Amniotic epithelial cell (primary cell): ENCODE results near the gene CSRNP3.

Experiments
- DNase-seq: peaks from one replicate; pipeline ENCODE4 v3.0.0-alpha.2; 2010; ENCODE audit warnings: low read depth

Gene CSRNP3, protein sequence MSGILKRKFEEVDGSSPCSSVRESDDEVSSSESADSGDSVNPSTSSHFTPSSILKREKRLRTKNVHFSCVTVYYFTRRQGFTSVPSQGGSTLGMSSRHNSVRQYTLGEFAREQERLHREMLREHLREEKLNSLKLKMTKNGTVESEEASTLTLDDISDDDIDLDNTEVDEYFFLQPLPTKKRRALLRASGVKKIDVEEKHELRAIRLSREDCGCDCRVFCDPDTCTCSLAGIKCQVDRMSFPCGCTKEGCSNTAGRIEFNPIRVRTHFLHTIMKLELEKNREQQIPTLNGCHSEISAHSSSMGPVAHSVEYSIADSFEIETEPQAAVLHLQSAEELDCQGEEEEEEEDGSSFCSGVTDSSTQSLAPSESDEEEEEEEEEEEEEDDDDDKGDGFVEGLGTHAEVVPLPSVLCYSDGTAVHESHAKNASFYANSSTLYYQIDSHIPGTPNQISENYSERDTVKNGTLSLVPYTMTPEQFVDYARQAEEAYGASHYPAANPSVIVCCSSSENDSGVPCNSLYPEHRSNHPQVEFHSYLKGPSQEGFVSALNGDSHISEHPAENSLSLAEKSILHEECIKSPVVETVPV

DNA sequence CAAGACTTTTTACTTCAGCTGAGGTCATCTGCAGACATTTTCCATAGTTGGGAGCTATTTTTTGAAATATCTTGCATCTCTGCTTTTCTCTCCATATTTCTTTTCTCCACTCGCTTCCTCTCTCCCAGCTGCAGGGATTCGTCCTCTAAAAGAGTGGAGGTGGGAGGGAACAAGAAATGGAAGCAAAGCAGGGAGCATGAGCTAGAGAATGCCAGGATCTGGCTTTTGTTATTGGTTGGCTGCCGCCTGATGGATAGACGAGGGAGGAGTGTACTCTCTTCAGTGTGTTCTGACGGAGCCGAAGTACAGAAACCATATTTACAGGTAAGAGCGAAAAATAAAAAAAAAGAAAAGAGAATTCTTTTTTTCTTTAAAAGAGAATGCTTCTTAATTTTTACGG, at the start of gene CSRNP3:
Gene CSRNP3, plus strand, starts transcription at position 282 of the 400 bp plus-strand sequence. CDS start 125,368 bp downstream, outside the sequence.
- peak; percentile 87 for DNase-seq

DNA sequence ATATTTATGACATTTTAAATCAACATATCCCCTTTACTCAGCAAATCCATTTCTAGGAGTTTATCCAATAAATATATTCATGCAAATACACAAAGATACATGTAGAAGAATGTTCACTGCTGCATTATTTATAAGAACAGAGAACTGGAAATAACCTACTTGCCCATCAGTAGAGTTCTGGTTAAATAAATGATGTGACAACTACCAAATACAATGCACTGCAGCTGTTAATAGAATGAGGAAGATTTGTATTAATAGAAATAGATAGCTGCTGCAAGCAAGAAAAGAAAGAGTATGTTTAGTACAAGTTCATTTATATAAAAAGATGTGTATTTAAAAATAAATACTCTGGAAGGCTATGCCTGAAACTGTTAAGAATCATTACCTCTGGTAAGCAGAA, 49.3 kb upstream of the CSRNP3 start:
- DNase-seq = no peak

DNA sequence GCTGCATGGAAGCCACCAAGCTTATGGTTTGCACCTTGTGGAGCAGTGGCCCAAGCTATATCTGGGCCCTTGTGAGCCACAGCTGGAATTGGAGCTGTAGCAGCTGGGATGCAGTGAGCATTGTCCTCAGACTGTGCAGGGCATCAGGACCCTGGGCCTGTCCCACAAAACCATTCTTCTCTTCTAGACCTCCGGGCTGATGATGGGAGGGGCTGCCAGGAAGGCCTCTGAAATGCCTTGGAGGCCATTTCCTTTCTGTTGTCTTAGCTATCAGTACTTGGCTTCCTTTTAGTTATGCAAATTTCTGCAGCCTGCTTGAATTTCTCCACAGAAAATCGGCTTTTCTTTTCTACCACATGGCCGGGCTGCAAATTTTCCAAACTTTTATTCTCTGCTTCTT, 46.4 kb upstream of the CSRNP3 start:
- DNase-seq = no peak

DNA sequence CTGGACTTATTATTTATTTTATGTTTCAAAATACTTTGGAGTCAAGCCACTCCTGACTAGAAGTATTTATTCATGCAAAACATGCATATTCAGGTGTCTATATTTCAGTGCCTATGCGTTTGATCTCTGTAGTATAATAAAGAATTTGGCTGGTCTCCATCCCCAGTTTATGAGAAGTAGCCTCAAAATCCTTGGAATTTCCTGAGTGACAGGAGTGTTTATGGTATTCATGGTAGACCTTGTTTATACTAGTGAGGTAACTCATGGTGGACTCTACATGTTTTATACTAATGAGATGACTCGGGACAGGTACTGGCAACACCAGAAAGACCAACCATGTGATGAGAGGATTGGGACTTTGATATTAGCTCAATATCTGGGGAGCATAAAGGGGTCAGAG, 43.9 kb upstream of the CSRNP3 start:
- DNase-seq = no peak

DNA sequence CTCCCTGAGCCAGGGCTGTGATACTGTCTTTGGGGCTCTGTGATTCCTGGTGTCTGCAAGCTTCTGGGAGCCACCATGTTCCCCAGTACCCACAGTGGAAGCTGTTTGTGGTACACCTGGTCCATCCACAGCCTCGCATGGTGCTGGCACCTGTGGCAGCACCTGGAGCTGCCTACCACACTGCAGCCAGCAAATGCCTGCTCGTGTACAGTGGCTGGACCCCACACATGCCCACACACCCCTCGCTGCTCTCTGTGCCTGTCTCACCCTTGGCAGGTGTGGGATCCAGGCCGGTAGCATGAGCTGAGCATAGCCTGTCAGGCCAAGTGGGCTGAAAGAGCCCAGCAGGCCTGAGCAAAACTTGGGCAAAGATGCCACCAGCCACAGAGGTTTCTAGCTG, 41.8 kb upstream of the CSRNP3 start:
- DNase-seq = no peak

DNA sequence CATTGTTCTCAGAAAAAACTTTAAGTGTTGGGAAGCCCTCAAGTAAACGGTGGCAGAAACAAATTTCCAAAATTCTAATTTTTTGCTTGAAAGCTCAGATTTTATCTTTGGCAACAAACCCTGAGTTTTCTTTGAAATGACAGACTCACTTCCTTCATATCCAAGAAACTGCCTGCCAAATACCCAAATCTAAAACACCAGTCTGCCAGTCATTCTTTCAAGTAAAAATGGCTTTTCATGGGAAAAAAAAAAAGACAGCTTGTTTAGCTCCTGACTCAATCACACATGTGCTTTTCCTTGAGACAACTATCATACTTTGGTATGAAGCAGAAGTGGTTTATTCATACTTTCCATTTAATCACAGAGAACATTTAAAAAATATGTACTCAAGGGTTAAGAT, 40.6 kb upstream of the CSRNP3 start:
- no peak for DNase-seq

DNA sequence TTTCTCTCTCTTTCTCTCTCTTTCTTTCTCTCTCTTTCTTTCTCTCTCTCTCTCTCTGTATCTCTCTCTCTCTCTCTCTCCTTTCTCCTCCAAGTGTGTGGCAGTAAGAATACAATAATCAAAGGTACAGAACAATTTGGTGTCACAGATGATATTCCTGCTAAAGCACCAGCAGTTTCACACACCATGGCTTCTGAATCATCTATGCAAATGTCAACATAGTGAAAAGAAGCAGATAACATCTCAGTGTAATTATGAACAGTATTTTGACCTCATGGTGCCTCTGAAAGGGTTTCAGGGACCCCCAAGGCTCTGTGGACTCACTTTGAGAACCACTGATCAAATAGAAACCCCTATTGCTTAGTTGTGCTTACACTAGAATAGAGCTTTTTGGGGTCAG, 38.5 kb upstream of the CSRNP3 start:
- DNase-seq = no peak

DNA sequence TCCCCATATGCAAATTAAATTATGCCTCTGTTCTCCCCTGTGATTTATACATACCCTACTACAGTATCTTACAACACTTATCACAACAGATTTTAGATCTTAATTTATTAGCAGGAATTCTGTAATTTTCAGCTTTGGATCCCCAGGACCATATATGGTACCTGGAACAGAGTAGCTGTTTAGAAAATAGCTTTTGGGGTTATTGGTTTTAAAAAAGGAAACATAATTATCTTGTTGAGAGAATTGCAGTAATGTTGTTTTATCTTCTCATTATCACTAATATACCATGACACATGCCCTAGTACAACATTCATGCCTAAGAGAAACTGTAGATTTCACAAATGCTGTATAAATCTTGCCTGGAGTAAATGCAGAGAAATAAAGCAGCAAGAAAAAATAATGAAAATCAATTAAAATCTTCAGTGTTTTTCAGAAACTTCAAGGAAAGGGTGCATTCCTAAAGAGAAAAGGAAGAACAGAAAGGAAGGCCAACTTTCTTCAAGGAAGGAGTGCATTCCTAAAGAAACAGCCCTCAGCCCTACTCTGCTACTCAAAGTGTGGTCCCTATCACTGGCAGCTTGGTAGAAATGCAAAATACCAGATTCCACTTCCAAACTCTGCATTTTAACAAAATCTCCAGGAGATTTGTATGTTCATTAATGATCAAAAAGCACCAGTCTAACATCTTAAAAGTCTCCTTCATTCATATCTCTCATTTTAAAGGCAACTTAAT, 37.1 kb upstream of the CSRNP3 start:
- DNase-seq = no peak

DNA sequence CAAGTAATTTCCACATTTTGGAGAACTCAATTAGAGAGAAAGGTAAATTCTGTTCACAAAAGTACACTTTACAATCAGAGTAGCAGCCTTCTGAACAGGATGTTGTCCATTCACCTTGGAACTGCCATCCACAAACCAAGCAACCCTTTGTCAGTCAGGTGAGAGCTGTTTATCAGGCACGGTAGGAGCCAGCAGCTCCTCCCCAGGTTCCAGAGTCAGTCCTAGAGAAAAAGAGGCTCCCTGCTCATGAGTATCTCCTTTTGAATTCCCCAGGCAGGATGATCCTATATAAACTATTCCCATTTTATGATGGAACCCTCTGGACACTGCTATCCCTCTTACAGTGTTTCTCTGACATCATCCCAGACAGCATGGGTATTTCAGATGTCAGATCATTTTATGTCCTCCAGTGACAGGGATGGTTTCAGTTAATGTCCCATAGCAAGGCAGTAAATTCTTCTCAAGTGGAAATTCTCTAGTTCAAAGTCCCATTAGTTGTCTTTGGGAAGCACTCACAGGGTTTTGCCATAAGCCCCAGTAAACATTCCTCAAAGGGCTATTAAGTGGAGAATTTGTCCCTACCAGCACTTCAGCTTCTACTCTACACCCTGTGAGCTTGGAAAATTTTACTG, 34.5 kb upstream of the CSRNP3 start:
- DNase-seq = no peak

DNA sequence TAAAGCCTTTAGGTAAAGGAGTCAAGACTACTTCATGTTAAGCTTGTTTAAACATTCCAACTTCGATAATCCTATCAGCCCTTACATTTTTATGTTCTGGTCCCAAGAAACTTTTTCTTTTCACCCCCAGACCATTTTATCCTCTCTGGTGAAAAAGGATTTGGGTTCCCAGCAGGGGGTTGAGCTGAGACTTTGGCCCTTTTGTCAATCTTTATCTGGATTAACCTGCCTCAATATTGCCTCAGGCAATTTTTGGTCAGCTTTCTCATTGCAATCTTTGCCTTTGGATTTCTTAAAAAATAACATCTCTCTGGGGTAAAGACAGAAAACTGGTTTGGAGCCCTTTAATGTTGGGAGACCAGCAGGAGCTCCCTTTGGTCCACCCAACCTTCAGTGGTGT, 33.9 kb upstream of the CSRNP3 start:
- no peak for DNase-seq

DNA sequence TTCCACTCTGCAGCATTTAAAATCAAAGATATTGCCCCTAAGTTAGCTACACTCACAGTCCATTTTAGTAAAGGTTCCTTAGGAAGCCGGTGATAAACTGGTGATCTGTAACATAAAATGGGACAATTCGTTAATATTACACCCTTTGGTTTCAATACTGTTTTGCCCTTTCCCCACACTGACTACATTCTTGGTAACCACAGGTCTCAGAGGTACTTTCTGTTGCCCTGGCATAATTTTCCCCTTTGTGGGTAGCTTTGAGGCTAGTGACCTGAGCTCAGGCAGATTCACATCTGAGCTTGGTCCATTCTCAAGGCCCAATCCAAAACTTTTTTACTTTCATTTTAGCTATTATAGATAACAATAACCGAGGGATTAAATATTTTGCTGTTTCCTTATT, 32.9 kb upstream of the CSRNP3 start:
- DNase-seq = no peak

DNA sequence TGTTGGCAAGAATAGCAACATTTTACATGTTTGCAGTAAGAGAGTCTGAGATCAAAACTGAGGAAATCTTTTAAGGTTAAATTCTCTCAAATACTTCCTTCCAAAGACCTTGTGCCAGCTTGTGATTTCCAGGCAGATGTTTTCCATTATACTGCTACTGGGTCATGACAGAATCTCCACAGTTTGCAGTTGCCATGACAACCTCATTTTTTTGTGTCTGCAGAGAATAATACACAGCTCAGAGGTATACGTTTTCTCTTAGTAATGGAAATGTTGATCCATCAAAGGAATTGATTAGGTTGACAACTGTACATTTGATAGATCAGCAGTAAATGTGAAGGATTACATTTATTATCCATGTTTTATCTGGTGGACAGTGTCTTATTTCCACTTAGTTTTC, 29.1 kb upstream of the CSRNP3 start:
- DNase-seq = peak; percentile 1

DNA sequence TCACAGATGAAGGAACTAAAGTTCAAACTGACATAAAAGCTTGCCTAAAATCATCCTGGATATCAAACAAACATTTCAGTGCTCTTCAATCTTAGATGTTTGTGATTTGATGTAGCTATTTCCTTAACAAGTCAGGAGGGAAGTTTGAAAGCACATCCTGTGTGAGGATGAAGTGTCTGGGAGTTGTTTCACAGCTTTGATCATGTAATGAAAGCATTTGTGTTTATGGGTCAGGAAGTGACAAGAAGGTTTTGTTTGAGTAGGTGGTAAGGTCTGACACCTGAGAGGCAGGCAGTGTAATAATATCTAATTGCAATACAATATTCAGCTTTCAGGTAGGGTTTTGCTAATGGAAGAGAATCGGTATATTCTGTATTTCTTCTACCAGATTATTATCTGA, 26.0 kb upstream of the CSRNP3 start:
- no peak for DNase-seq

DNA sequence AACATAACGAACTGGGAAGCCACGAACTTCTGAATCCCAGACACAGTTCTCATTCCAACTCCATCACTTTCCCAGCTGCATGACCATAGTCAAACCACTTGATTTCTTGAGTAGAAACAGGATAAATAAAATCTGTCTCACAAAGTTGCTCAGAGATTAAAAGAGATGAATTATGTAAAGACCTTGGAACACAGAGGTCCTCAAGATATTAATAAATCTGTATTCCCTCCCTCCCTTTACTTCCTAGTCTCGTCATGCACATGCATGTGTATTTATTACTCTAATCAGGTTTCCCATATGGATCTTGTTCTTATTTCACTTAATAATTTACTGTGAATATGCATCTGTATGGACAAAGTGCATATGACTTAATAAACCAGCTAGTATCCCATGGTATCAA, 21.1 kb upstream of the CSRNP3 start:
- no peak for DNase-seq

DNA sequence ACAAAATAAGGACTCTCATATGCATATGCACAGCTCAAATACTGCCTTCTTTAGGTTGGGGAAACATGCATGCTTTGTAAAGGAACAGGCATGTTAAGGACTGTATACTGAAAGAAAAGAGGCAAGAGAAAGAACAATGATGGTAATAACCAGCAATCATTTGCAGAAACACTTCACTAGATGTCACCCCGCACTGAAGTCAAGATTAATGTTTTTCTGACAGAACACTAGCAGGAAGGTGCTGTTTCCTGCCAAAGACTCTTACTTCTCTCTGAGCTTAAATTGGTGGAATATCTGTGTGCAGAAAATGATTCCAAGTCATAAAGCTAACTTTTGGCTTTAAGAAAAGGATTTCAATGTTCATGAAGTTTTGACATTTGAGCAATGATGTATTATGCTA, 19.3 kb upstream of the CSRNP3 start:
- DNase-seq = no peak

DNA sequence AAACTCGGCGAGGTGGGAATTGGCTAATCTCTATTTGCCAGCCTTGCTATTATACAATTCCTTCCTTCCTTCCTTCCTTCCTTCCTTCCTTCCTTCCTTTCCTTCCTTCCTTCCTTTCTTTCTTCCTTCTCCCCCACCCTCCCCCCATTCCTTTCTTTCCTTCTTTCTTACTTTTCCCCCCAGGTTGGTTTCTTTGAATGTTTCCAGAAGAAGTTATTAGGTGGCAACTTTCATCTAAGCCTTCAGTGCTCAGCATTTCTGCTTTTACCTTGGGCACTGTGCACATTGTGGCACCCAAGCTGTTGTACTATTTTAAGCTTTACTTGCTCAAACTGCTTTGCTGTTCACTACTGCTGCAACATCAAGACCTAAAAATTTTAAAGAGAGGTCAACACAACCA, 17.2 kb upstream of the CSRNP3 start:
- no peak for DNase-seq

DNA sequence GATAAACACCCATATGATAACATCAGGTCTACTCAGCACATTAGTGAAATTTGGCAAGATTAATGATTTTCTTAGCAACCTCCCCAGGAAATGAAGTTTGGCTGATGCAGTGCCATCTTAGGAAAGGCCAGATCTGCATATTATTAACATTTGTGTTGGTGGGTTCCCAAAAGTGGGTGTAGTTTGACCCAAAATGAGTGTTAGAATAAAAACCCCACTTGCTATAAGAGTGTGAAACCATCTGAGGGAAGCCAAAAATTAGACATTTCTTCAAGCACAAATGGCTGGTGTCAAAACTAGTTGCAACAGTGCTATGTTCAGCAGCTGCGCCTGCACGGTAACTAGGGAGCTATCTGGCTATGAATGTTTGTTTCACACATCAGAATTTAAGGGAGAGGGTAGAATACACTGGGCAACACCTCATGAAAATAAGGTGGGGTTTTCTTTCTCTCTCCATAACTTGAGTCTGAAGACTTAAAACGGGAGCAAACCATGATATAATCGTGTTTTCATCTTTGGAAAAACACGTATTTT, 15.9 kb upstream of the CSRNP3 start:
- no peak for DNase-seq

DNA sequence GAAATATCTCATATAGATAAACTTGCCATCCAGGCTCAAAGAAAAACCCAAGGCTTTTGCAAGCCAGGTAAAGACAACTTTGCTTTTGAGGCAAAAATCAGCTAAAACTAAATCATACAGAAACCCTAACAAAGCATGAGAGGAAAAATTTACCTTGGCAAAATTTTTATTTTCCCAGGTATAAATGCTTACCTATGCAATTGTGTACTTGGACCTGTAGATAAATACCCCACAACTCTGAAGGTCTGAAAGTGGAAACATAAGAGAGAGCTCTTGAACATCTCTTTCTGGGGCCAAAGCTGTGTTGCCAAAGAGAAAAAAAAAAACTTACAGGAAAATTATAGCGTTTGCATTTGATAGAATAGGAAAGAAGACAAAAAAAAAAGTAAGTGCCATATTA, 14.6 kb upstream of the CSRNP3 start:
- DNase-seq = no peak

DNA sequence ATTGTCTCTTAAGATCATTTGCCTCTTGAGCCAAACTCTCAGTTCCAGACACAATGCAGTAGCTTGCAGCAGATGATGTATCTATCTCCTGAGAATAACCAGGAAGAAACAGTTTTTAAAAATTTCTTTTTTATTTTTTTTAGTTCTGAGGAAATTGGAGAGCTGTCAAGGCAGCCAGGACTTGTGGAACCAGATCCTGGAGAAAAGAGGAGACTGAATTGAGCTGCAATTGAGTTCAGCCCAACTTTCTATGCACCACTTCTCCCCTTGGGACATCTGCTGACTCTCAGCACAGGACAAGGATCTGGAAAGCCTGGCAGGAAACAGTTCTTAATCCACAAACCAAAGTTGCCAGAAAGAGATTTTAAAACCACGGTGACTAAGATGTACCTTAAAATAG, 13.5 kb upstream of the CSRNP3 start:
- no peak for DNase-seq

DNA sequence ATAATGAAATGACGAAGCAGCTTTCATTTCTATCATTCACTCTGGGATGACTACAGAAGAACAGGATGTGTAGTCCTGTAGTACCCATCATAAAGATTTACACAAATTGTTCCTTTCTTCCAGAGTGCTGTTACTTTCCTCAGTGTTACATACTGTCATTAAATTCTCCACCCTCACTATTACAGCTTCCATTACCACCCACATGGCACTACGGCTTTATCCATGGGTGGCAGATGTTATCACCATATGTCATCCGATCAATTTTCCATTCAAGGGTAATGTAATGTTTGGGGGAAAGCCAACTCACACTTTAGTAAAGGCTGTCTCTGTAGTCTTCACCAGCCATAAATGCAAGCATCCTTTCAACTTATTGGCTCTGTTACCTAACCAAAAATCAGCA, 7.1 kb upstream of the CSRNP3 start:
- no peak for DNase-seq

DNA sequence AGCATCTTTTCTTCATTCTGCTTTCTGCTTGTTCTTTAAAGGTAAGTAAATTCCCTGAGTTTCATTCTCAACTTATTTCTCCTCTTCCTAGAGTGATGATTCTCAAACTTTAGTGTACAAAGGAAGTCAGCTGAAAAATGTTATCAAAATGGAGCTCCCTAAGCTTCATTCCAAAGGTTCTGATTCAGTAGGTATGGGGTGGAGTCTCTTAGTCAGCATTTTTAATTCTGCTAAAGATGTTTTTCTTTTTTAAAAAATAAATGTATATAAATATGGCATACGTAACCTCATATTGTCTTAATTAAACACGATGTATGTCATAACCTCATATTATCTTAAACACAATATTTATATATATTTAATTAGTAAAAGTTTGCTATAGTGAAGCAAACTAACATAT, 3.1 kb upstream of the CSRNP3 start:
- DNase-seq = no peak

DNA sequence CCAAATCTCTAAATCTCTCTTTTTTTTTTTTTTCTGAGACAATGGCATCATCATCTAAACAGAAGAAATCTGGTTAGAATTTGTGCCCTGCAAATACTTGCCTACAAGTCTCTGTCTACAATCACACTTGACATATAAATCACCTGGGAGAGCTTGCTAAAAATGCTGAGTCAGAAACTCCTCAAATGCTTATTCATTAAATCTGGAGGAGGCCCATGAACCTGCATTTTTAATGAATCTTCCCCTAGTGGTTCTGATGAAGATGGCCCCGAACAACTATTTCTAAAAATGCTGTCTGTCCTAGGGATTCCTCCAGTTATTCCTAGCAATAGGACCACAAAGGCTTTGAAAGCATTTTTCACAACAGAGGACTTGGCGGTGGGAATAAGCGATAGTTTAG, 1.6 kb upstream of the CSRNP3 start:
- no peak for DNase-seq

DNA sequence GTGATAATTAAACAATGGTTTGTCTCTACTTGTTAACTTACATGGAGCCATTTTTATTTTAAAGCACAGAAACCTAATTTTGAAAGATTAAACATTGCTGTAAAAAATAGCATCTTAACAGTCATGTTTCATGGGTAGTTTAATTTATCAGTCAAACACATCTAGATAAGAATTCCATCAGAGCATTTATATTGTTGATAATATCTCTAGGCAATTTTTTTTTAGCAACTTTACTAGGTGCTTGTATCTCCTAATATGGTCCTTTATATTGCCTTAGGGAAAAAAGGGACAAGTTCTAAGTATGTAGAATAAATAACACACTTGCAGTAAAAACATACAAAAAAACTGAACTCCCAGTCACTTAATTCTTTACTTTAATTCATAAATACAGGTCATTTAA, 863 bp downstream of the CSRNP3 start:
- no peak for DNase-seq
